Osteocyte (in vitro differentiated cells): ENCODE data around the gene FUT9. TPM values are rescaled to one million over a fixed set of nuclear protein-coding genes. Genes with fewer than 3 reads are reported as not detected.

Experiments
- DNase-seq: peaks from one replicate; pipeline ENCODE4 v3.0.0; 2021; ENCODE audit warnings: mixed read lengths; ENCODE audit not compliant: unreplicated experiment; ENCODE audit errors: extremely low spot score
- H3K27ac Mint-ChIP-seq: one replicate; pipeline ENCODE4 v1.8.0; 2021; ENCODE audit warnings: mild to moderate bottlenecking, mixed read lengths; ENCODE audit not compliant: unreplicated experiment
- H3K27me3 Mint-ChIP-seq: one replicate; pipeline ENCODE4 v1.8.0; 2021; ENCODE audit warnings: mixed read lengths; ENCODE audit not compliant: unreplicated experiment
- H3K36me3 Mint-ChIP-seq: one replicate; pipeline ENCODE4 v1.8.0; 2021; ENCODE audit warnings: mixed read lengths; ENCODE audit not compliant: unreplicated experiment
- H3K4me1 Mint-ChIP-seq: one replicate; pipeline ENCODE4 v1.8.0; 2021; ENCODE audit warnings: mixed read lengths; ENCODE audit not compliant: unreplicated experiment
- H3K4me3 Mint-ChIP-seq: one replicate; pipeline ENCODE4 v1.8.0; 2021; ENCODE audit warnings: mild to moderate bottlenecking, moderate library complexity, mixed read lengths; ENCODE audit not compliant: unreplicated experiment
- H3K9me3 Mint-ChIP-seq: one replicate; pipeline ENCODE4 v1.8.0; 2021; ENCODE audit warnings: mixed read lengths; ENCODE audit not compliant: unreplicated experiment
- CTCF ChIP-seq: fragments of 200-600 bp; sonication (generic); IDR thresholded peaks from 2 replicates; pipeline ENCODE4 v1.5.0; 2021; ENCODE audit warnings: antibody characterized with exemption, mild to moderate bottlenecking, moderate library complexity
- total RNA-seq: library from RNA; stranded (reverse); gene quantifications from 2 replicates; pipeline ENCODE4 v1.2.1, GENCODE V29; 2021

FUT9 gene
- total RNA-seq, 1 donor from 2014 or later = not detected

GRCh38 chr6:96138406-96138805 lies 122.6 kb downstream of the FUT9 start:
- H3K4me3 Mint-ChIP-seq = no peak overlapping the region
- H3K27ac Mint-ChIP-seq = no peak overlapping the region
- H3K4me1 Mint-ChIP-seq = no peaks in the 10 kb centered on the region
- H3K9me3 Mint-ChIP-seq = peaks cover 4% of the 10 kb centered on the region
- no peak for DNase-seq
- no peaks in the 10 kb centered on the region for H3K27me3 Mint-ChIP-seq
- no peak for TF ChIP-seq CTCF
- no peaks in the 10 kb centered on the region for H3K36me3 Mint-ChIP-seq

DNA sequence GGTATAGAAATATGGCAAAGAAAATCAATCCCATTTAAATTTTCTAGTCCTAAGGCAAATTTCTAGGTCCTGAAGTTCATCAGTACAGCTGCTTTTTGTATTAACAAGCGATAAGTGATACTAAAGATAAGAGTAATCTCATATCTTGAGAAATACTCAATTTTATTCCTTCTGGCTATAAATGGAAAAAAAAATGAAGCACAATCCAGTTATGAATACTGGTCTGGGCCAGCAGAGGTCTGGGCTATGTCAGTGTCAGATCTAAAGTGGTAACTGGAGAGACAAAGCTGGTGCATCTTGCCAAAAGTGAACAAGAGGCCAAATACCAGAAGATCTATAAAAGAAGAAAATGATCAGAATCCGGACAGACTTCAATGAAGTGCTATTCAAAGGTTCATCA lies 126.4 kb downstream of the FUT9 start:
- no peaks in the 10 kb centered on the region for H3K36me3 Mint-ChIP-seq
- no peak overlapping the region for H3K27ac Mint-ChIP-seq
- peaks cover 4% of the 10 kb centered on the region for H3K9me3 Mint-ChIP-seq

DNA sequence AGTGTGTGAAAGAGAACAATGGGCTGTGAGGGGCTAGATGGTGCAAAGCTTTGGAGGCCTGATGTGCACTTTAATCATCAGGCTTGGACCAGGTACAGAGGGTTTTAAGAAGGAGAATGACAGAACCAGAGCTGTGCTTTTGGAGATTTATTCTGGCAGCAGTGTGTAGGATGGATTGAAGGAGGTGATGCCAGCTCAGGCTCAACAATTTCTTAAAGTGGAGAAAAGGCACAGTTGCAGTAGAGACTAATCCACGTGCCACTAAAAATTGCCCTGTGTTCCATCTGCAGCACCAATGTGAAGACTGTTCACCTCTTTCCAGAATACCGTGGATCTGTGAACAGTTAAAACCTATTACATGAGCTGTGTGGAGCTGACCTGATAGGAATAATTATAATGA lies 134.7 kb downstream of the FUT9 start:
- H3K4me3 Mint-ChIP-seq = no peak overlapping the region
- no peak overlapping the region for H3K27ac Mint-ChIP-seq
- TF ChIP-seq CTCF = no peak
- H3K9me3 Mint-ChIP-seq = no peaks in the 10 kb centered on the region
- H3K4me1 Mint-ChIP-seq = no peaks in the 10 kb centered on the region
- DNase-seq = no peak
- H3K27me3 Mint-ChIP-seq = no peaks in the 10 kb centered on the region
- H3K36me3 Mint-ChIP-seq = no peaks in the 10 kb centered on the region

More for the DNA sequence above, 126.4 kb downstream of the FUT9 start:
- Mint-ChIP-seq H3K4me1 (no peaks in the 10 kb centered on the region), H3K4me3 (no peak overlapping the region), H3K27me3 (no peaks in the 10 kb centered on the region)
- DNase-seq = no peak
- no peak for TF ChIP-seq CTCF

GRCh38 chr6:96151707-96152106 lies 135.9 kb downstream of the FUT9 start:
- Mint-ChIP-seq H3K4me1 (no peaks in the 10 kb centered on the region), H3K27ac (no peak overlapping the region), H3K9me3 (no peaks in the 10 kb centered on the region), H3K4me3 (no peak overlapping the region), H3K27me3 (no peaks in the 10 kb centered on the region), H3K36me3 (no peaks in the 10 kb centered on the region)
- no peak for DNase-seq
- TF ChIP-seq CTCF = no peak

GRCh38 chr6:96152114-96152708 lies 136.4 kb downstream of the FUT9 start:
- H3K4me1 Mint-ChIP-seq = no peaks in the 10 kb centered on the region
- no peak for TF ChIP-seq CTCF

More at GRCh38 chr6:96152114-96152708, 136.4 kb downstream of the FUT9 start:
- H3K27me3 Mint-ChIP-seq = no peaks in the 10 kb centered on the region
- no peak for DNase-seq
- no peaks in the 10 kb centered on the region for H3K36me3 Mint-ChIP-seq
- H3K9me3 Mint-ChIP-seq = no peaks in the 10 kb centered on the region
- H3K4me3 Mint-ChIP-seq = no peak overlapping the region
- H3K27ac Mint-ChIP-seq = no peak overlapping the region
